NB4 (cell line): ENCODE measurements around the gene ELFN2.
A peak's percentile ranks its signal among the peaks of the same experiment; 100 is the strongest.

Source experiments
- DNase-seq: peaks from one replicate; pipeline ENCODE4 v3.0.0; 2010; ENCODE audit warnings: low read depth
- H3K4me3 ChIP-seq: one replicate; pipeline ENCODE4 v1.5.1; 2011; ENCODE audit warnings: mild to moderate bottlenecking, low read depth, low read length, moderate library complexity
- CTCF ChIP-seq: IDR thresholded peaks from one replicate; pipeline ENCODE4 v1.5.1; 2012; ENCODE audit warnings: low read depth, low read length
- MAX ChIP-seq: IDR thresholded peaks from 2 replicates; pipeline ENCODE4 v1.6.1; 2011; ENCODE audit warnings: low read depth, low read length
- MYC ChIP-seq: IDR thresholded peaks from 2 replicates; pipeline ENCODE4 v1.6.1; 2011; ENCODE audit warnings: low read depth, low read length
- POLR2A ChIP-seq: IDR thresholded peaks from 2 replicates; pipeline ENCODE4 v1.6.1; 2011; ENCODE audit warnings: mild to moderate bottlenecking; ENCODE audit not compliant: insufficient read length; ENCODE audit errors: extremely low read depth

Gene ELFN2

GRCh38 chr22:37426706-37427134, 559 bp downstream of the ELFN2 start:
- no peak for DNase-seq
- H3K4me3 ChIP-seq, result no peak overlapping the region
- TF ChIP-seq MAX, result no peak
- no peak for TF ChIP-seq CTCF
- no peak for TF ChIP-seq MYC
- no peak for TF ChIP-seq POLR2A

- H3K4me3 ChIP-seq, result no peak overlapping the region
- peak; percentile 47 for DNase-seq
- TF ChIP-seq MYC, result no peak
- no peak for TF ChIP-seq MAX
- no peak for TF ChIP-seq CTCF
- TF ChIP-seq POLR2A, result no peak
These were observed 1.2 kb downstream of the ELFN2 start for GRCh38 chr22:37425800-37426705.

GRCh38 chr22:37425369-37425768, 1.9 kb downstream of the ELFN2 start:
- TF ChIP-seq CTCF, result no peak
- no peak for TF ChIP-seq MYC
- no peak for TF ChIP-seq POLR2A
- TF ChIP-seq MAX, result no peak
- H3K4me3 ChIP-seq, result no peak overlapping the region
- no peak for DNase-seq

- H3K4me3 ChIP-seq, result no peak overlapping the region
- no peak for TF ChIP-seq MAX
- no peak for TF ChIP-seq CTCF
- no peak for TF ChIP-seq POLR2A
- no peak for TF ChIP-seq MYC
- no peak for DNase-seq
These were observed 4.0 kb downstream of the ELFN2 start for GRCh38 chr22:37423283-37423682.

GRCh38 chr22:37421468-37421877, 5.8 kb downstream of the ELFN2 start:
- TF ChIP-seq CTCF (no peak), MAX (no peak), MYC (no peak), POLR2A (no peak)
- H3K4me3 ChIP-seq, result no peak overlapping the region
- DNase-seq, result no peak
